NOMO-1 treated with dmso at 0.1 percent for 144 hours (cell line): Measurements from ENCODE around the gene SCIMP.
A peak's percentile ranks its signal among the peaks of the same experiment; 100 is the strongest.
"Not testable (repeated sequence)": the region's sequence is repeated elsewhere in the genome, so short reads cannot be mapped to it uniquely, and the experiment has no call there.

Source experiments
- DNase-seq: peaks from one replicate; lab custom pipeline; 2025; ENCODE audit not compliant: unreplicated experiment; lab: John Stamatoyannopoulos, UW

SCIMP gene

DNA sequence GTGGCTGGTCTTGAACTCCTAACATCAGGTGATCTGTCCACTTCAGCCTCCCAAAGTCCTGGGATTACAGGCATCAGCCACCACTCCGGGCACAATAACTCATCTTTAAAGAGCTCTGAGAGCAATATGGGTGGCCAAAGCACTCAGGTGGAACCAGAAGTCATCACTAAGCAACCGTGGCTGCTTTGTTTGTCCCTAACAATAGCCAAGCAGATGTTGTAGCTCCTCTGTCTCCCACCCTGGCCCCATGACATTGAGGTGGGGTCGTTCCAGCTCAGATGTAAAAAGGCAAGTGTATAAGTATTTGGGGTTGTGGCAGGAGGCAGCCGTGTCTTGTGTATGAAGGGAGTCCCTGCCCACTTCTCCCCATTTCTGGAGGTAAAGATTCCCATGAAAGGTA, 3.7 kb upstream of the SCIMP start:
- DNase-seq, result no peak

DNA sequence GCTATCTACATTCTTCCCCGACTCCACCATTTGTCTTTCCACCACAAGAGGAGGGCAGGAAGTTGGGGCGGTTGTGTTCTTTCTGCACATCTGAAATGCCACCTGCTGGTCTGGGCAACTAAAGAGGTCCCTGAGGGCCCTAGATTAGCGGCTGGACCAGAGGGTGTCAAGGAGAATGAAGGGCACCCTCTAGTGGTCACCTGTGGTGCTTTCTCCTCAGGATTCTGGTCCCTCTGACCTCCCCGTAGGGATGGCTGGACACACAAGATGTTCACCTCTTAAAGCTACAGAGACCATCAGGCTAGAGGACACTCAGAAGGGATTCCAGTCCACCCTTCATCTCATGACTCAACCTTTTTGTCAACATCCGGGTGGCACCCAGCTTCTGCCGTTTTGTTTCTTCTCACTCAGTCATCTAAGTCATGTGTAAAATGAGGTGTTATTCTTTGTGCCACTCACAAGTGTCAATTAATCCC, 2.9 kb upstream of the SCIMP start:
- DNase-seq, result peak; percentile 67

DNA sequence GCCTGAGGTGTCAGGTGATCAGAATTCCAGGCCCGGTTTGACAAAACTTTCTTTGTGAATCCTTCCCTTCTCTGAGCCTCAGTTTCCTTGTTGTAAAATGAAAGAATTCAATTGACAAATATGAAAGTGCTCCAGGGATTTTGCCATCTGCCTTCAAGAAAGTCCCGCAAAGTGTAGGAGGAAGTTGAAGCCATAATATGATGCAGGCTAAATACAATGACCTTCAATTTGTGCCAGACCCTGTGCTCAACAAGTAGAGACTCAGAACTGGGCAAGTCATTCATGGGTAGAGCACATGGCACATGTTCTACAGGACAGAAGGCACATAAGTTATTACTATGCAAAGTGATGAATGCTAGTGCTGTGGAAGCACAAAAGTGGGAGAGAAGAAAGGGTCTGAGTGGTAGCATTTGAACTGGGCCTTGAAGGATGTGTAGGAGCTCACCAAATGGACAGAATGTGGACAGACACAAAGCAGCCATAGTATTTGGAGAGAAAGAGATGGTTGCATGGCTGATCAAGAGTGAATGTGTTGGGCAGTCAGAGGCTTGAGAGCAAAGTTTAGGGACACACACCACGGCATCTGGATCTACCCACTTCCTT, 2.4 kb upstream of the SCIMP start:
- DNase-seq, result no peak

DNA sequence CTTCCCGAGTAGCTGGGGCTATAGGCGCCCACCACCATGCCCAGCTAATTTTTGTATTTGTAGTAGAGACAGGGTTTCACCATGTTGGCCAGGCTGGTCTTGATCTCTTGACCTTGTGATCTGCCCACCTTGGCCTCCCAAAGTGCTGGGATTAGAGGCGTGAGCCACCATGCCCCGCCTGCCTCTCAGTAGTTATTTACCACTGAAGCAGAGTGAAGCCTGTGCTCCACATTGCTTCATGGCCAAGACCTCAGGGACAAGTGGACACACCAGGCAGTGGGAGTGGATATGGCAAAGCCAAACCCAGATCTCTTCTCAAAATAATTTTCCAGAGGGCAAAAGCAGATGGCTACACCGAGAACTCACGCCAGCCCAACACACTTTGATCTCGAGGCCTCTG, 1.2 kb downstream of the SCIMP start:
- DNase-seq, result not testable (repeated sequence)

DNA sequence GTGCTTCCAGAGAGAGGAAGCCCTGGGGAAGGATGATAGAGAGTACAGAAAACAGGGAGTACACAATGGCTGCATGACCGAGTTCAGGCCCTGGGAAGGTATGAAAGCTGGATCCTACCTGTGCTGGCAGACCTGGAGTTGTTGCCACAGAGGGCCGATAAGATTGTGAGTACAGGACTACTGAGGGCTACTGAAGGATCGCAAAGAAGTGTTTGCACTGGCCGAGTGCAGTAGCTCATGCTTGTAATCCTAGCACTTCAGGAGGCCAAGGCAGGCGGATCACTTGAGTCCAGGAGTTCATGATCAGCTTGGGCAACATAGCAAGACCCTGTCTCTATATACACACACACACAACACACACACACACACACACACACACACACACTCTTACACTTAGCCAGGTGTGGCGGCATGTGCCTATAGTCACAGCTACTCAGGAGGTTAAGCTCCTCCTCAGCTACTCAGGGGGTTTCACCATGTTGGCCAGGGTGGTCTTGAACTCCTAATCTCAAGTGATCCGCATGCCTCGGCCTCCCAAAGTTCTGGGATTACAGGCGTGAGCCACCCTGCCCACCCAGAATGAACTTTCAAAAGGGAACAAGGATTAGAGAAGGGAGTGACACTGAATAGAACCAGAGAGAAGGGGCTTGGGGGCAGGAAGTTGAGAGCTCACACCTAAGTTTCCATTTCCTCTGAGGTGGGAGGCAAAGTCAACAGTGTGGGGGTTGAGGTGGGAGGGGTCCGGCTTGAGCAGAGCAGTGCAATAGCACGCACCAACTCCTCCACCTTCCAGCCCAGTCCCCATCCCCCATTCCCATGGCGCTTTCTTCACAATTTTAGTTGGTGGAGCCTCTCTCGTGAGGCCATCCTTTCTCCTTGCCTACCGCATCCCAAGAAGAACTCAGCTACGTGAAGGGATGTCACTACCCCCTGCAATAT, 7.5 kb downstream of the SCIMP start:
- no peak for DNase-seq

DNA sequence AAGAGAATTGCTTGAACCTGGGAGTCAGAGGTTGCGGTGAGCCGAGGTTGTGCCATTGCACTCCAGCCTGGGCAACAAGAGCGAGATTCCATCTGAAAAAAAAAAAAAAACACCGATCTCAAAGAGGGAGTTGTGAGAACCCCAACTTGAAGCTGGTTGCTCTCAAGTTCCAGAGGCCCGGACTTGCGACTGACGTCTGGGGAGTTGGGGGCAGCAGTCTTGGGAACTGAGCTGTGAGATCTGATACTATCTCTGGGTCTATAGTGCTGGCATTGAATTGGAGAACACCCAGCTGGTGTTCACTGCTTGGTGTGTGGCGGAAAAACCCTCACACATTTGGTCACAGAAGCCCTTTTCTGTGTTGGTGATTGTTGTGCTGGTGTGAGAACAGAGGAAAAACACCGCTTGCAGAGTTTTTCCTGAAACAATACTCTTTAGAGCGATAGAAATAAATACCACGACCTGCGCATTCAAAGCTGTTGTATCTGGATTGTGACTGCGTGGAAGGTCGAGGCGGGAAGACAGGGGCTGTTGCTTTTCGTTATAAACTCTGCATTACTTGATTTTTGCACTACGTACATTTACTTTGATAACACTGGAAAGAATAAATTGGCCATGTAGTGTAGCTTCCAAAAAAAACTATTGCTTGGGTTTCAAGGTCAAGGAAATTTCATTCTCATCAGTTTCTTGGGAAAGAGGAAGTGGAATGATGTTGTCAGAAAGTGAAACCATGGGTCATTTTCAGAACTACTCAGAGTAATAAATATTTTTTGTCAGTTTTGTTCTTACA, 8.8 kb downstream of the SCIMP start:
- peak; percentile 10 for DNase-seq

DNA sequence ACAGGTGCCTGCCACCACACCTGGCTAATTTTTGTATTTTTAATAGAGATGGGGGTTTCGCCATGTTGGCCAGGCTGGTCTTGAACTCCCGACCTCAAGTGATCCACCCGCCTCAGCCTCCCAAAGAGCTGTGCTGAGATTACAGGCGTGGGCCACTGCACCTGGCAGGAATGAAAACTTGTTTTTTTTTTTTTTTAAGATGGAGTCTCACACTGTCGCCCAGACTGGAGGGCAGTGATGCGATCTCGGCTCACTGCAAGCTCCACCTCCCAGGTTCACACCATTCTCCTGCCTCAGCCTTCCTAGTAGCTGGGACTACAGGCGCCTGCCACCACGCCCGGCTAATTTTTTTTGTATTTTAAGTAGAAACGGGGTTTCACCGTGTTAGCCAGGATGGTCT, 12.7 kb downstream of the SCIMP start:
- not testable (repeated sequence) for DNase-seq

DNA sequence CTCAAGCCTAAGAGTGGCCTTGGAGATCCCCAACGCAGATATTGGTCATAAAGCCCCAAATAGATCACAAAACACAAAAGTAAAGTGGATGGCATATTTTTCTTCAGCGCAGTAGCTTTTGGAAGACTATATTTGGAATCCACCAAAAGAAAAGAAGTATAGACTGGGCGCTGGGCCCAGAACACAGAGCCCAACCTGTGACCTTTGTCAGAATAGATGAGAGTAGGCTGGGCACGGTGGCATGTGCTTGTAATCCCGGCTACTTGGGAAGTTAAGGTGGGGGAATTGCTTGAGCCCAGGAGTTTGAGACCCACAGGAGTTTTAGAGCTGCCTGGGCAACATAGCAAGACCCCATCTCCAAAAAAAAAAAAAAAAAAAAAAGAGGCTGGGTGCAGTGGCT, 14.6 kb downstream of the SCIMP start:
- no peak for DNase-seq

DNA sequence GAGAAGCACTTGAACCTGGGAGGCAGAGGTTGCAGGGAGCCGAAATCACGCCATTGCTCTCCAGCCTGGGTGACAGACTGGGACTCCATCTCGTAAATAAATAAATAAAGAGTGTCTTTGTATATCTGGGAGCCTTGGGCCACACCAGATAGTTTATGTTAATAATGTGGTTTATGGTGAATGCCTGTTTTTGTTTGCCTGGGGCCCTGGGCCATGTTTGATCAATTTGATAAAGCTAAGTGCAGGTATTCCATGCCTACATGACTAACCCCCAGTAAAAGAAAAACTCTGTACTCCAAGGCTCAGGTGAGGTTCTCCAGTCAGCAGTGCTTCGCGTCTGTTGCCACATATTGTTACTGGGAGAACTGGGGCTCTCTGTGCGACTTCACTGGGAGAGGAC, 15.1 kb downstream of the SCIMP start:
- DNase-seq, result no peak

DNA sequence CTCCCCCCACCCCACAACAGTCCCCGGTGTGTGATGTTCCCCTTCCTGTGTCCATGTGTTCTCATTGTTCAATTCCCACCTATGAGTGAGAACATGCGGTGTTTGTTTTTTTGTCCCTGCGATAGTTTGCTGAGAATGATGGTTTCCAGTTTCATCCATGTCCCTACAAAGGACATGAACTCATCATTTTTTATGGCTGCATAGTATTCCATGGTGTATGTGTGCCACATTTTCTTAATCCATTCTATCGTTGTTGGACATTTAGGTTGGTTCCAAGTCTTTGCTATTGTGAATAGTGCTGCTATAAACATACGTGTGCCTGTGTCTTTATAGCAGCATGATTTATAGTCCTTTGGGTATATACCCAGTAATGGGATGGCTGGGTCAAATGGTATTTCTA, 17.1 kb downstream of the SCIMP start:
- not testable (repeated sequence) for DNase-seq

DNA sequence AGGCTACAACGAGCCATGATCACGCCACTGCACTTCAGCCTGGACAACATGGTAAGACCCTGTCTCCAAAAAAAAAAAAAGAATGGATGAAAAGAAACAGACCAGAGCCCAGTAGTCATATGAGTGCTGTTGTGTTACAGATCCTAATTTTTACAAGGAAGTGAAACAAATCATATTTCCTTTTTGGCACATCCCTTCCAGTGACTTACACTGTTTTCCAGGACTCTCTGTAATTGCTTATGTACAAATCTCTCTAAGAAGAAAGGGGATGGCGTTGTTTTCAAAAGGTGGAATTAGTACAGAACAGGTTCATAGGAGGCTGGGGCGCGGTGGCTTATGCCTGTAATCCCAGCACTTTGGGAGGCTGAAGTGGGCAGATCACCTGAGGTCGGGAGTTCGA, 23.2 kb downstream of the SCIMP start:
- no peak for DNase-seq

DNA sequence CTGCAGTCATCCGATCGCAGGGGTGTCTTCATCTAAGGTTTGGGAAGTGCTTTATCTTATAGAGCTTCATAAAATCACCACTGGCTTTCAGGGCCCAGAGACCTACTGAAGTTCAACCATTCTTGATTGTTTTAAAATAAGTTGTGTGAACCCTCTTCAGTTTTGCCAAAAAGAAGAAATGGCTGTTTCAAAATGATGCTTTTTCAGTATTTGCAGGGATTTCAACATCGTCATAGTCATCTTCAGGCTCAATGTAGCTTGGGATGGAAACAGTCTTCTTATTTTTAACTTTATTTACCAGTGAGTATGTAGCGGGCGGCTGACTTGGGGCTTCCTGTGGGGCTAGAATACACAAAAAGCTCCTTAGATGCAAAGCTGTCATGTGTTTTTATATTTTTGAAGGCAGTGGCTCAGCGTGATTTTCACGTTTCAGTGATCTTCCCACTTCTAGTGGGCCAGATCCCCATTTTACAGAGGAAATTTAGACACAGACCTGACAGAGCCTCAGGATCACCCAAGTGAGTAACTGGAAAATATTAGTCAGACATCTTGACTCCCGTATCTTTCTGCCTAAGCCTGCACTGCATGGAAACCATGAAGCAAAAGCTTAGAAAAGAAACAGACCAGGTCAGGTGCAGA, 23.9 kb downstream of the SCIMP start:
- no peak for DNase-seq

DNA sequence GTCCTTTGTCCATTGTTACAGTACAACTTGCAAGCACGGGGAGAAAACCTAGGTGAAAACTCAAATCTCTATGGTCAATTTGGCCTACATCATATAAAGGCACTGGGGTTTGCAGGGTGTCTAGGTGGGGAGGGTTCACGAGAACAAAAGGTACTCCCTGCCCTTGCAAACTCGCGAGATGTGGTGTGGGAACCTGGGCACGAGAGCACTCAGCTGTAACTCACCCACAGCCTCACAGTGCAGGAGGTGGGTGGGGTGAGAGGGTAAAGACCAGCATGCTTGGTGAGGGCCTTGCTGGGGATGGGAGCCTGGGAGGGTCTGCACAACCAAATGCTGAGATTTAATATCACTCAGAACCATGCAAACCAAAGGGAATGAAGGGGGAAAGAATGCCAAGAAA, 24.6 kb downstream of the SCIMP start:
- DNase-seq, result no peak

DNA sequence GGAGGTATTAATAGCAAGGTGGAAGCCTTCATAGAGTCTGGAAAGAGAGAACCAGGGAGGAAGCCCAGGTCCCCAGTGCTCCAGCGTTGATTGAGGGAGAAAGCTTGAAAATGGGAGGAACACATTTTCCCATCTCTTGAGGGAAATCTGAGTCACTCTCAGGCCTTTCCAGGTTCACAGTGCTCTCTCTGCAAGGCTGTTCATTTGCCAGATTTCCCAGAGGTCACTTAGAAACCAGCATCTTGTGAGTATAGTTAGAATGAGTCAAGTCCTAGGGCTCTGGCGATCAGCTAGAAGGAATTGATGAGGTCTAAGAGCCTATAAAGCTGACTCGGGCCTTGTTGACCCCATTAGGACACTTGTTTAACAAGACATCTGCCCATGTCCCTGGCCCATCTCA, 25.3 kb downstream of the SCIMP start:
- DNase-seq, result no peak

DNA sequence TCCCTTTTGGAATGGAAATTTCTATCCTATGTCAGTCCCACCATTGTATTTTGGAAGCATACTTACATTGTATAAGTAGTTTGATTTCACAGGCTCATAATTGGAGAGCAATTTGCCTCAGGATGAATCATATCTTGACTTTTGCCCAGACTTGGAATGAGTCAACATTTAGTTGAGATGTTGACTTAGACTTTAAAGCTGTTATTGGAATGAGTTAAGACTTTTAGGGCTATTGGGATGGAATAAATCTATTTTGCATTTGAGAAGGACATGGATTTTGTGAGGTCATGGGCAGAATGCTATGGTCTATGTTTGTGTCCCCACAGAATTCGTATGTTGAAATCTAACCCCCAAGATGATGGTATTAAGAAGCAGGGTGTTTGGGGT, 30.8 kb downstream of the SCIMP start:
- DNase-seq, result no peak

DNA sequence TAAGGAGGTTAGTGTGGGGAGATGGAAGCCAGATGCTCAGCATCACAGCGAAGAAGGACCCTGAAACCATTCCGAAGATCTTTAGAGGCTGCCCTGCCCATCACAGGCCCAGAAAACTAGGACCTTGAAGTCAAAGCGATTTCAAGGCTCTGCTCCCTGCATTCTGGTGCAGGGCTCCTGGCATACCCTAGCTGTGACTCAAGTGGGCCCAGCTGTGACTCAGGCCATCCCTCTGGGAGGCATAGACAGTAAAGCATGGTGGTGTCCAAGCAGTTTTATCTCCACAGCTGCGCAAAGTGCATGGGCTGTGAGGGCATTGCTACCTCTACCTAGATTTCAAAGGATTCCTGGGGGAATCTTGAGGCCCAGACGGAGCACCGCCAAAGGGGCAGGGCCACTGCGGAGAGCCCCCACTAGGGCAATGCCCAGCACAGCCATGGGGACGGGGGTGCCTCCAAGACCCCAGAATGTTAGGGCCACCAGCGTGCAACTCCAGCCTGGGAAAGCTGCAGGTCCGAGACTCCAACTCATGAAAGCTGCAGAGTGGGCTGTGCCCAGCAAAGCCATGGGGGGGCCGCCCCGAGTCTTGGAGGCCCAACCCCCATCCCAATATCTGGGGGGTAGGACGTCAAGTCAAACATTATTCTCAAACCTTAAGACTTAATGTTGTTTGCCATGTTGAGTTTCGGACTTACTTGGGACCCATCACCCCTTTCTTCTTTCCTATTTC, 31.3 kb downstream of the SCIMP start:
- DNase-seq, result no peak

DNA sequence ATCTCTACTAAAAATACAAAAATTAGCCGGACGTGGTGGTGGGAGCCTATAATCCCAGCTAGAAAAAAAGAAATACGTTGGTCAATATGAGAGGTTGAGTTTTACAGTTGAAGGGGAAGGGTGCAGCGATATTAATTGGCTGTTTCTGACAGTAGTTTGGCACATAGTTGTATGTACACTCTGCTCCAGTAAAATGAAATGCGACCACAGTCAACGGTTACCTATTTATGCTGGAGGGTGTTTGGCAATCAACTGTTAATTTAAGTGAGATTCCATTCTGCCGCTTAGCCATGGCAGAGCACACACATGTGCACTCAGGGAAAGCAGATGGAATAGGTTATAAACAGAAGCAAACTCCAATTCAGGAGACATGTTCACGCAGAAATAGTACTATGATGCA, 33.6 kb downstream of the SCIMP start:
- no peak for DNase-seq

DNA sequence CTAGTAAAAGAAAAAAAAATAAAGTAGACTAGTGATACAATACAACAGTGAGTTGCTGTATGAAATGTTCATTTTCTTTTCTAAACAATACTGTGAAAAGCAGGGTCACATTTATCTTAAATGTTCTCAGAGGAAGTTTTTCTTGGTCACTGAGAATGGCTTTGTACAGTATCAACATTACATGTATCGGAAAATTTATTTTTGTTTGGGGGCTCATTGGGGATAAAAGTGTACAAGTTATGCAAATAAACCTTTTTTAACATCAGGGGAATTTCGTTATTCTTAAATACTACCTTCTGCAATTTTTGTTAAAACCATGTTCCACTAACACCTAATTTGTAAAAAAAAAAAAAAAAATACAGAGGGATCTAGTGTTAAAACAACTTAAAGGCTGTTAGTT, 34.3 kb downstream of the SCIMP start:
- no peak for DNase-seq

DNA sequence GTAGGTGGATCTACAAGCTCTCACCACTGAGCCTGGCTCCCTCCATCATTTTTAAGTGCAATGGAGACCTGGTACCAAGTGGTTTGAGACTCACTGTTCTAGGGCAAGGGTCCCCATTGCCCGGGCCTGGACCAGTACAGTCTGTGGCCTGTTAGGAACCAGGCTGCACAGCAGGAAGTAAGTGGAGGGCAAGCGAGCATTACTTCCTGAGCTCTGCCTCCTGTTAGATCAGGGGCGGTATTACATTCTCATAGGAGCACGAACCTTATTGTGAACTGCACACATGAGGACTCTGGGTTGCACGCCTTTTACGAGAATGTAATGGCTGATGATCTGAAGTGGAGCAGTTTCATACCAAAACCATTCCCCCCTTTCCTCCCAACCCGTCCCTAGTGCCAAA, 36.2 kb downstream of the SCIMP start:
- no peak for DNase-seq

DNA sequence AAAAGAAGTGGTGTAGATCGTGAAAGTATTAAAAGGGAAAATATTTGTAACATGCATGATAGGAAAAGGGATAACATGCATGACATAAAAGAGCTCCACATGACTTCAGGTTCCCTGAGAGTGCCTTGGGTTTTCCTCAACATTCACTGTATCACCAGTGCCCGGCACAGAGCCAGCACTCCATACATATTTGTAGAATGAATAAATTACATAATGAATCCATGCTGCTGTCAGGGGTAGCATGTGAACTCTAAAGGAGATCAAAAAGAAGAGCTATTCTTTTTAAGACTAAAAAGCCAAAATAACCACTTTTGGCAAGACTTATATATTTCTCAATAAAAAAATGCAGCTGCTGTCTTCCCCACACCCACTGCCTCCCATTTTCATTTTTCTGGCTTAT, 40.3 kb downstream of the SCIMP start:
- no peak for DNase-seq
